Natural killer cell (primary cell): ENCODE results near the gene ECM1. TPM values are rescaled to one million over a fixed set of nuclear protein-coding genes. Genes with fewer than 3 reads are reported as not detected.

Source experiments
- ATAC-seq, 3 donors: fragments of 150-1000 bp in 2 of 3; fragments of 200-7000 bp in 1 of 3; cut with Tn5 transposase; 1 replicate in 1 of 3; 2 replicates in 2 of 3; pipeline ENCODE4 v1.10.0; 2021; ENCODE audit warnings: mild to moderate bottlenecking in 2 of 3, moderate library complexity in 2 of 3
- DNase-seq, 2 donors: peaks; one replicate each; pipeline versions ENCODE4 v3.0.0 to v3.0.0-alpha.2; 2013 to 2021; ENCODE audit warnings: mixed read lengths in 1 of 2
- H3K27ac ChIP-seq: one replicate; pipeline ENCODE4 v1.5.1; 2013; ENCODE audit warnings: mild to moderate bottlenecking, low read length
- H3K27me3 ChIP-seq: one replicate; pipeline ENCODE4 v1.6.1; 2013; ENCODE audit warnings: low read length; ENCODE audit not compliant: control insufficient read depth, insufficient read depth
- H3K36me3 ChIP-seq: one replicate; pipeline ENCODE4 v1.6.1; 2013; ENCODE audit warnings: low read length; ENCODE audit not compliant: control insufficient read depth, insufficient read depth
- H3K4me1 ChIP-seq: one replicate; pipeline ENCODE4 v1.6.1; 2013; ENCODE audit warnings: low read length; ENCODE audit not compliant: control insufficient read depth, insufficient read depth
- H3K4me3 ChIP-seq: one replicate; pipeline ENCODE4 v1.5.1; 2013; ENCODE audit warnings: low read length
- H3K9me3 ChIP-seq: one replicate; pipeline ENCODE4 v1.6.1; 2013; ENCODE audit warnings: low read length; ENCODE audit not compliant: control insufficient read depth, insufficient read depth
- H3K27ac Mint-ChIP-seq, 2 donors: one replicate each; pipeline ENCODE4 v1.8.0; 2022; ENCODE audit warnings: mild to moderate bottlenecking in 2 of 2, mixed read lengths in 2 of 2, moderate library complexity in 1 of 2
- H3K27me3 Mint-ChIP-seq, 2 donors: one replicate each; pipeline ENCODE4 v1.8.0; 2022; ENCODE audit warnings: low read depth in 2 of 2, mixed read lengths in 2 of 2
- H3K36me3 Mint-ChIP-seq: one replicate; pipeline ENCODE4 v1.8.0; 2022; ENCODE audit warnings: mixed read lengths
- H3K4me1 Mint-ChIP-seq, 2 donors: one replicate each; pipeline ENCODE4 v1.8.0; 2022; ENCODE audit warnings: mixed read lengths in 2 of 2
- H3K4me3 Mint-ChIP-seq: one replicate; pipeline ENCODE4 v1.8.0; 2022; ENCODE audit warnings: mild to moderate bottlenecking, moderate library complexity, mixed read lengths
- H3K9me3 Mint-ChIP-seq, 2 donors: one replicate each; pipeline ENCODE4 v1.8.0; 2022; ENCODE audit warnings: mixed read lengths in 2 of 2
- WGBS: methylation state at CpG from one replicate; pipeline ENCODE4 v1.1.7; 2013; ENCODE audit warnings: missing lambda C conversion rate; ENCODE audit not compliant: insufficient coverage; 5-methylcytosine and 5-hydroxymethylcytosine counted together
- intact Hi-C: fragments of 100-400 bp; cut with micrococcal nuclease; formaldehyde crosslinking; loops from one replicate; pipeline ENCODE4 v1.14.2; 2022
- total RNA-seq, 4 donors: library from RNA; stranded (reverse); fragments of 120-200 nt in 1 of 4; gene quantifications; one replicate each; pipeline versions ENCODE4 v1.2.3 to v1.2.4, GENCODE V29; 2013 to 2022
- TF ChIP-seq, protein P1 (sequence below): fragments of 200-600 bp; IDR thresholded peaks from one replicate; pipeline ENCODE4 v1.8.0; 2022; ENCODE audit warnings: antibody characterized with exemption

The ECM1 gene
- total RNA-seq, 3 donors from 2014 or later (not counting 1 experiment from before 2014, with no cell fraction given), result 0.42 to 0.43 TPM; not detected in 1

DNA sequence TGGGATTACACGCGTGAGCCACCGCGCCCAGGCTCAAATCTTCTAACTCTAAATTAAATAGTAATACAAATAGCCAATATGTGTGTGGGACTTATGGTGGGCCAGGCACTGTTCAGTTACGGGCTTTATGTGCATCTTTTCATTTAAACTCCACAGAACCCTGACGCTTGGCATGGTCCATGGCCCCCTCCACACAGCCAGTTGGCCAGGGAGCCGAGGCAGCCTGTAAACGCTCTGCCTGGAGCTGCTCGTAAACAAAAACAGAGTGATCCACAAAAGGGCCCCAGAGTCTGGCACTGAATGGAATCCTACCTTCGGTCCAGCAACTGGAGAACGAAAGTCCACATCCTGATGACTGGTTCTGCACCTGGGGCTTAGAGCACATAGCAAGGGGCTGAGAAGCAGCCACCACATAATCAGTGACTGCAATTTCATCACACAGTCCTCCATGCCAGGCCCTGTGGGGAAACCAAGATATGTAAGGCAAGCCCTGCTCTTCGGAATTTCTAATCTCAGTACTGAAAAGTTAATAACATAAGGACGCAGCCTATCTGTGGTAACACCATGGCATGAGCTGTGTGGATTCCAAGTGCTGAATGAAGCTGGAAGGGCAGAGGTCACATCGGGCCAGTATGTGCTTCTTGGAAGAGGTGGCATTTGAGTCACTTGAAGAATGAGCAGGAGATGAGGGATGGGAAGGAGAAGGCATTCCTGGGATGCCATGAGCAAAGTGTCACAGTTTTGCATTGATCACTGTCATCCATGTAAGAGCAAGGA lies 27.8 kb downstream of the ECM1 start:
- no peak overlapping the region for H3K27ac Mint-ChIP-seq
- Histone ChIP-seq H3K36me3 (no peaks in the 10 kb centered on the region), H3K4me3 (no peak overlapping the region), H3K27ac (no peak overlapping the region), H3K4me1 (no peaks in the 10 kb centered on the region), H3K27me3 (no peaks in the 10 kb centered on the region), H3K9me3 (no peaks in the 10 kb centered on the region)
- H3K4me1 Mint-ChIP-seq, result no peaks in the 10 kb centered on the region
- intact Hi-C loops, result no loop called here
- H3K36me3 Mint-ChIP-seq, result no peaks in the 10 kb centered on the region
- DNase-seq, result no peak
- H3K4me3 Mint-ChIP-seq, result no peak overlapping the region
- no peak for ATAC-seq
- no peaks in the 10 kb centered on the region for H3K27me3 Mint-ChIP-seq
- 93% methylated on average over 12 of the region's 14 CpGs for WGBS
- no peaks in the 10 kb centered on the region for H3K9me3 Mint-ChIP-seq
- TF ChIP-seq, protein P1, sequence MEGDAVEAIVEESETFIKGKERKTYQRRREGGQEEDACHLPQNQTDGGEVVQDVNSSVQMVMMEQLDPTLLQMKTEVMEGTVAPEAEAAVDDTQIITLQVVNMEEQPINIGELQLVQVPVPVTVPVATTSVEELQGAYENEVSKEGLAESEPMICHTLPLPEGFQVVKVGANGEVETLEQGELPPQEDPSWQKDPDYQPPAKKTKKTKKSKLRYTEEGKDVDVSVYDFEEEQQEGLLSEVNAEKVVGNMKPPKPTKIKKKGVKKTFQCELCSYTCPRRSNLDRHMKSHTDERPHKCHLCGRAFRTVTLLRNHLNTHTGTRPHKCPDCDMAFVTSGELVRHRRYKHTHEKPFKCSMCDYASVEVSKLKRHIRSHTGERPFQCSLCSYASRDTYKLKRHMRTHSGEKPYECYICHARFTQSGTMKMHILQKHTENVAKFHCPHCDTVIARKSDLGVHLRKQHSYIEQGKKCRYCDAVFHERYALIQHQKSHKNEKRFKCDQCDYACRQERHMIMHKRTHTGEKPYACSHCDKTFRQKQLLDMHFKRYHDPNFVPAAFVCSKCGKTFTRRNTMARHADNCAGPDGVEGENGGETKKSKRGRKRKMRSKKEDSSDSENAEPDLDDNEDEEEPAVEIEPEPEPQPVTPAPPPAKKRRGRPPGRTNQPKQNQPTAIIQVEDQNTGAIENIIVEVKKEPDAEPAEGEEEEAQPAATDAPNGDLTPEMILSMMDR, result no peak

DNA sequence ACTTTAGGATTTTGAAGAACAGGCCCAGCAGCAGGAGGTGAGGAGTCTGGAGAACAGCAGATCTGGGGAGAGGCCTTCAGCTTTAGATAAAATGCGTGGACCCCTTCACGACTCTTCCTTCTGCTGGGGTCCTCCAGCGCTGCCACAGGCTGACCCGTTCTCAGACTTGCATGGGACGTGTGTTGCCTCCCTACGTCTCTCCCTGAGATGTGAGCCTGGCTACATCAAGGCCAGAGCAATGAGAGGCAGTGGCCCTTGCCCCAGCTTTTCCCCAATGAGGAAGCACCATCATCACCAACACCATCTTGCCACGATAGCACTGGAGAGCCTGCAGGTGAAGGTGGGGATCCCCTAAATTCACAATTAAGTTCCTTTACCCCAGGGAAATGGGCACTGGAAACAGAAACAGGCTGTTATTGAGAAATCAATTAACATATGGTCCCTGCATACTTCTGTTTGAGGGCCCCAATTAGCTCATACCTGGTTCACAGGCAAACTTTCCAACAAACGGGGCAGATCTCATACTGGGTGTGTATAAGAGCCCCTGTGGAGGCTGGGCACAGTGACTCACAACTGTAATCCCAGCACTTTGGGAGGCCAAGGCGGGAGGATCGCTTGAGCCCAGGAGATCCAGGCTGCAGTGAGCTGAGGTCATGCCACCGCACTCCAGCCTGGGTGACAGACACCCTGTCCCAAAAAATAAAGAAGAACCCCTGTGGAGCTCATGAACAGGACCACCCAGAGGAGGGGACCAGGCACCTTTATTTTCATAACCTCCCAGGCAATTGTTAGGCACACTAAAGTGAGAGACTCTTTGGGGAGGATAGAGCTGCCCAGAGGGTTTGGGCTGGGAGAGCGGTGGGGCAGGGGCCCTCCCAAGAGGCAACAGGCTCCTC lies 29.2 kb downstream of the ECM1 start:
- no peaks in the 10 kb centered on the region for H3K36me3 ChIP-seq
- Mint-ChIP-seq H3K4me3 (no peak overlapping the region), H3K27me3 (no peaks in the 10 kb centered on the region), H3K27ac (no peak overlapping the region), H3K4me1 (no peaks in the 10 kb centered on the region), H3K9me3 (no peaks in the 10 kb centered on the region), H3K36me3 (no peaks in the 10 kb centered on the region)
- H3K4me1 ChIP-seq, result no peaks in the 10 kb centered on the region
- TF ChIP-seq, protein P1, result no peak
- H3K9me3 ChIP-seq, result no peaks in the 10 kb centered on the region
- H3K4me3 ChIP-seq, result no peak overlapping the region
- H3K27ac ChIP-seq, result no peak overlapping the region
- intact Hi-C loops, result no loop called here
- no peak for DNase-seq
- H3K27me3 ChIP-seq, result no peaks in the 10 kb centered on the region
- 92% methylated on average over 12 of the region's 12 CpGs for WGBS
- ATAC-seq, result no peak

DNA sequence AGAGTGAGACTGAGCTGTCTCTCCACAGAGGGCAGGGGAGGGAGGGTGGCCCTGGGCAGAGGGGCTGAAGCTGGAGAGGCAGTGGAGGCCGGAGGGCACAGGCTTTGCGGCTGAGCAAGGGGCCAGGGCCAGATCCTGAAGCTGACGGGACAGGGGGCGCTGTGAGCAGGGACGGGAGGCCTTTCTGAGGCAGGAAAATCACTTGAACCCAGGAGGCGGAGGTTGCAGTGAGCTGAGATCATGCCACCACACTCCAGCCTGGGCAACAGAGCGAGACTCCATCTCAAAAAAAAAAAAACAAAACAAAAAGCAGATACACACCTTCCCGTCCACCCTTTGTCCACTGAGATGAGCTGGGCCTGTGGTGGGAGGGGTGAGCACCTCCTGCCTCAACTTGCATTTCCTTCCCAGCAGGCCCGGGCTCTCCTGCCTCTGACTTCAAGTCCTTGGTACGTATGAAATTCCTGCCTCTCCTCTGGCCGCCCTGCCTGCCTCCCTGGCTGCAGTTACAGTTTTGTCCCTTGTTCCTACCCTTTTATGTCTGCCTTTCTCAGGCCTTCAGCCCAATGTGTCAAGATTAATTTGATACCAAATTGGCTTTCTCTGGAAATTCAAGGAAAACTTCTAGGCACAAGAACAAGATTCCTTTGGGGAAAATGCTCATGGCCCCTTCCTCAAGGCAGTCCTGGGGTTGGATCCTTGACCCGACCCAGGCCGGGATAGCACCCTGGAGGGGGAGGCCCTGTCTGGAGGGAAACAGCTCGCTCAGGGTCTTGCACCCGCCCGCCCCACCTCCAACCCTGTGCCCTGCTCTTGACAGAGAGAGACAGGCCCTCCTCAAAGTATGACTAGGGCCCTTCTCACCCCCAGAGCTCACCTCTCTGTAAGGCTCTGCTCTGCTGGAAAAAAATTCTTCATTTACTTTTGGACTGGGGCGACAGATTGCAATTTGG lies 30.1 kb downstream of the ECM1 start:
- ATAC-seq (no peak), DNase-seq (no peak)
- Histone ChIP-seq H3K27me3 (no peaks in the 10 kb centered on the region), H3K36me3 (no peaks in the 10 kb centered on the region), H3K4me3 (no peak overlapping the region), H3K27ac (no peak overlapping the region), H3K9me3 (no peaks in the 10 kb centered on the region), H3K4me1 (no peaks in the 10 kb centered on the region)
- 90% methylated on average over 17 of the region's 17 CpGs for WGBS
- Mint-ChIP-seq H3K27me3 (no peaks in the 10 kb centered on the region), H3K4me3 (no peak overlapping the region), H3K27ac (no peak overlapping the region), H3K9me3 (no peaks in the 10 kb centered on the region), H3K36me3 (no peaks in the 10 kb centered on the region), H3K4me1 (no peaks in the 10 kb centered on the region)
- TF ChIP-seq, protein P1, result no peak
- intact Hi-C loops, result no loop called here
